Caco-2 (cell line): Measurements from ENCODE around the gene ADCYAP1R1. TPM values are rescaled to one million over a fixed set of nuclear protein-coding genes. Genes with fewer than 3 reads are reported as not detected.

Experiments
- BruUV-seq: library from RNA; stranded (reverse); fragments of 400-500 nt; replicated peaks from 2 replicates; lab custom pipeline; 2021; lab: Mats Ljungman, UMichigan
- CTCF ChIA-PET: fragments of 300-600 bp; sonication (Branson Sonifier 250); formaldehyde crosslinking; loops from one replicate; lab custom pipeline; 2022; ENCODE audit warnings: antibody characterized with exemption; lab: Charles Lee
- POLR2A ChIA-PET: fragments of 300-600 bp; sonication (Branson Sonifier 250); formaldehyde crosslinking; loops from one replicate; lab custom pipeline; 2022; ENCODE audit warnings: antibody characterized with exemption; lab: Charles Lee
- DNase-seq, 2 experiments: peaks; one replicate each; pipeline versions ENCODE4 v3.0.0 to v3.0.0-alpha.2; 2020 to 2022
- H3K27me3 ChIP-seq: replicated peaks from 2 replicates; pipeline ENCODE4 v1.6.0; 2011; ENCODE audit warnings: low read length; ENCODE audit not compliant: control insufficient read depth, insufficient read depth
- H3K36me3 ChIP-seq: 2 replicates; pipeline ENCODE4 v1.5.1; 2011; ENCODE audit warnings: low read length; ENCODE audit not compliant: control insufficient read depth, insufficient read depth
- H3K4me1 ChIP-seq: fragments of 250-450 bp; sonication (Bioruptor Pico); 2 replicates; pipeline ENCODE4 v1.5.1; 2020; ENCODE audit warnings: mild to moderate bottlenecking
- H3K4me3 ChIP-seq: 2 replicates; pipeline ENCODE4 v1.5.1; 2011; ENCODE audit warnings: low read depth, mild to moderate bottlenecking, control low read depth, low read length
- H3K9me3 ChIP-seq: fragments of 250-450 bp; sonication (Bioruptor Pico); 2 replicates; pipeline ENCODE4 v1.5.1; 2020; ENCODE audit warnings: mild to moderate bottlenecking, moderate library complexity
- H3K27ac Mint-ChIP-seq: one replicate; pipeline ENCODE4 v1.8.0; 2022; ENCODE audit warnings: mixed read lengths; ENCODE audit not compliant: unreplicated experiment
- H3K27me3 Mint-ChIP-seq: one replicate; pipeline ENCODE4 v1.8.0; 2022; ENCODE audit warnings: mixed read lengths; ENCODE audit not compliant: insufficient read depth, unreplicated experiment
- H3K36me3 Mint-ChIP-seq: one replicate; pipeline ENCODE4 v1.8.0; 2022; ENCODE audit warnings: mild to moderate bottlenecking, mixed read lengths; ENCODE audit not compliant: insufficient read depth, unreplicated experiment
- H3K4me1 Mint-ChIP-seq: one replicate; pipeline ENCODE4 v1.8.0; 2022; ENCODE audit warnings: low read depth, mixed read lengths; ENCODE audit not compliant: unreplicated experiment
- H3K4me3 Mint-ChIP-seq: one replicate; pipeline ENCODE4 v1.8.0; 2022; ENCODE audit warnings: mild to moderate bottlenecking, moderate library complexity, mixed read lengths; ENCODE audit not compliant: unreplicated experiment
- H3K9me3 Mint-ChIP-seq: one replicate; pipeline ENCODE4 v1.8.0; 2022; ENCODE audit warnings: mixed read lengths; ENCODE audit not compliant: unreplicated experiment
- intact Hi-C: fragments of 100-400 bp; cut with micrococcal nuclease; formaldehyde crosslinking; loops from one replicate; pipeline ENCODE4 v1.10.0; 2022; ENCODE audit not compliant: unreplicated experiment
- total RNA-seq: library from RNA; stranded (reverse); gene quantifications from 2 replicates; pipeline ENCODE4 v1.2.3, GENCODE V29; 2022
- TF ChIP-seq, protein P1 (sequence below), 2 experiments: fragments of 200-600 bp in 1 of 2; IDR thresholded peaks; 1 replicate in 1 of 2; 2 replicates in 1 of 2; pipeline versions ENCODE4 v1.5.1 to v1.8.0; 2011 to 2022; ENCODE audit warnings: antibody characterized with exemption in 1 of 2, control low read depth in 1 of 2, inconsistent platforms in 1 of 2, low read depth in 1 of 2, low read length in 1 of 2, mild to moderate bottlenecking in 1 of 2, moderate library complexity in 1 of 2; ENCODE audit not compliant: insufficient read depth in 1 of 2, severe bottlenecking in 1 of 2, unreplicated experiment in 1 of 2

ADCYAP1R1 gene
- total RNA-seq, 1 experiment from 2014 or later: not detected

DNA sequence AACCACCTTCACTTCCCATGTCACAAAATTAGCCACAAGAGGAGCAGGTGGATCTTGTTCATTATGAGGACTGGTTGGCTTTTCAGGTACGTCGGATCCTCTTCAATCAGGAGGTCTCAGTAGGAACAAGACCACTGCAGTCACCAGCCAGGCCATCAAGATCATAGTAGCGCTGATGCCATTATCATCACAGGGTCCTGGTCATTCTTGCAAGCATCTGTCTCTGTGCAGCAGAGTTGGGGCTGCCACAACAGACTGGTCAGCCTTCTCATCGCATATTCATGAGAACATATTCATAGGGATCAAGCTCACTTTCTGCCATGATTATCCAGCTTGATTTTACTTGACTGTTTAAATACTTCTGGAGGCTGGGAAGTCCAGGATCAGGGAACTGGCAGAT, 67.1 kb downstream of the ADCYAP1R1 start:
- Histone ChIP-seq H3K4me3 (no peak overlapping the region), H3K9me3 (no peaks in the 10 kb centered on the region), H3K4me1 (no peaks in the 10 kb centered on the region), H3K36me3 (no peaks in the 10 kb centered on the region), H3K27me3 (no peaks in the 10 kb centered on the region)
- ChIA-PET CTCF (interaction anchor here (1.5 kb wide), 1 partner anchor 136 kb away, joined by 5 read pairs; no protein-coding TSS in a partner anchor), POLR2A (interaction anchor here (0.6 kb wide), 1 partner anchor 18 kb away, joined by 6 read pairs; no protein-coding TSS in a partner anchor)
- intact Hi-C loops: no loop called here
- H3K27me3 Mint-ChIP-seq: peaks cover 11% of the 10 kb centered on the region
- no peaks in the 10 kb centered on the region for H3K9me3 Mint-ChIP-seq
- TF ChIP-seq, protein P1, sequence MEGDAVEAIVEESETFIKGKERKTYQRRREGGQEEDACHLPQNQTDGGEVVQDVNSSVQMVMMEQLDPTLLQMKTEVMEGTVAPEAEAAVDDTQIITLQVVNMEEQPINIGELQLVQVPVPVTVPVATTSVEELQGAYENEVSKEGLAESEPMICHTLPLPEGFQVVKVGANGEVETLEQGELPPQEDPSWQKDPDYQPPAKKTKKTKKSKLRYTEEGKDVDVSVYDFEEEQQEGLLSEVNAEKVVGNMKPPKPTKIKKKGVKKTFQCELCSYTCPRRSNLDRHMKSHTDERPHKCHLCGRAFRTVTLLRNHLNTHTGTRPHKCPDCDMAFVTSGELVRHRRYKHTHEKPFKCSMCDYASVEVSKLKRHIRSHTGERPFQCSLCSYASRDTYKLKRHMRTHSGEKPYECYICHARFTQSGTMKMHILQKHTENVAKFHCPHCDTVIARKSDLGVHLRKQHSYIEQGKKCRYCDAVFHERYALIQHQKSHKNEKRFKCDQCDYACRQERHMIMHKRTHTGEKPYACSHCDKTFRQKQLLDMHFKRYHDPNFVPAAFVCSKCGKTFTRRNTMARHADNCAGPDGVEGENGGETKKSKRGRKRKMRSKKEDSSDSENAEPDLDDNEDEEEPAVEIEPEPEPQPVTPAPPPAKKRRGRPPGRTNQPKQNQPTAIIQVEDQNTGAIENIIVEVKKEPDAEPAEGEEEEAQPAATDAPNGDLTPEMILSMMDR (IDR thresholded peaks at IDR 0.05; ENCODE audit: insufficient read depth in 1 of 2, low read depth in 1 of 2, low read length in 1 of 2, severe bottlenecking in 1 of 2, unreplicated experiment in 1 of 2): no peak
- H3K36me3 Mint-ChIP-seq: no peaks in the 10 kb centered on the region
- no peaks in the 10 kb centered on the region for H3K4me1 Mint-ChIP-seq
- BruUV-seq: no TSS peak
- no peak overlapping the region for H3K27ac Mint-ChIP-seq
- DNase-seq: no peak
- H3K4me3 Mint-ChIP-seq: no peak overlapping the region

DNA sequence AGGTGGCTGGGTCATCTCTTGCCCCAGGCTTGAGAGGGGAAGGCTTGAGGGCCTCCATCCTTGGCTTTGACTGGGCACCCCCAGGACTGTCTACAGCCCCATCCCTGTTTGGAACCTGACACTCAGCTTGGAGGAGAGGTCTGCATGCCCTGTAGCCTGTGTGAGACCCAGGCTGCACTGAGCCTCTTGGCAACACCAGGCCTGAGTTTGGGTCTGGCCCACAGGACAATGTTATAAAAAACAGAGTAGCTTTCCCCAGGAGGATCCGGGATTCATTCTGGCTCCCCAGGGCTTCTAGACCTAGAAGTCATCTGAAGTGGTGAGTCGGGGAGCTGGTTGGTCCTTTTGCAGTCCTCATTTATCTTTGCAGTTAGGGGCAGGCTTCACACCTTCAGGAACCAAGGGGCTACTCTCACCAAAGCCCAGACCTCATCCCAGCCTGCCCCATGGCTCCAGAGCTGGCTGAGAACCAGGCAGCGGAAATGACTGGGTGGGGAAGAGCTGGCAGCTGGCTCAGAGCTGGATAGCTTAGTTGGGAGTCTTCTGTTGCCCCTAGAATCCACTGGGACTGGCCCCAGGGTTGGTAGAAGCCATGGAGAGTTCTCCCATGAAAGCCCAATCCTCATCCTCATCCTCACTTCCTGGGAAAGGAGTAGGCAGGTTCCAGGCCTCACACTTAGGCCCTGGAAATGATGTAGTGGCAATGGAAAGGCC, 68.8 kb downstream of the ADCYAP1R1 start:
- no TSS peak for BruUV-seq
- no peaks in the 10 kb centered on the region for H3K4me1 Mint-ChIP-seq
- peaks cover 11% of the 10 kb centered on the region for H3K27me3 Mint-ChIP-seq
- no peak overlapping the region for H3K27ac Mint-ChIP-seq
- no peaks in the 10 kb centered on the region for H3K36me3 ChIP-seq
- H3K9me3 Mint-ChIP-seq: no peaks in the 10 kb centered on the region
- H3K4me1 ChIP-seq: no peaks in the 10 kb centered on the region
- H3K4me3 ChIP-seq: no peak overlapping the region
- H3K27me3 ChIP-seq: no peaks in the 10 kb centered on the region
- TF ChIP-seq, protein P1 (IDR thresholded peaks at IDR 0.05; ENCODE audit: insufficient read depth in 1 of 2, low read depth in 1 of 2, low read length in 1 of 2, severe bottlenecking in 1 of 2, unreplicated experiment in 1 of 2): no peak
- H3K36me3 Mint-ChIP-seq: no peaks in the 10 kb centered on the region
- intact Hi-C loops: loop anchor here (10.0 kb wide), 1 partner anchor 376 kb away; no protein-coding TSS in a partner anchor
- DNase-seq: no peak
- H3K4me3 Mint-ChIP-seq: no peak overlapping the region
- CTCF ChIA-PET: interaction anchor here (6.4 kb wide), 1 partner anchor 137 kb away, joined by 260 read pairs; no protein-coding TSS in a partner anchor
- POLR2A ChIA-PET: no interaction called here
- no peaks in the 10 kb centered on the region for H3K9me3 ChIP-seq

DNA sequence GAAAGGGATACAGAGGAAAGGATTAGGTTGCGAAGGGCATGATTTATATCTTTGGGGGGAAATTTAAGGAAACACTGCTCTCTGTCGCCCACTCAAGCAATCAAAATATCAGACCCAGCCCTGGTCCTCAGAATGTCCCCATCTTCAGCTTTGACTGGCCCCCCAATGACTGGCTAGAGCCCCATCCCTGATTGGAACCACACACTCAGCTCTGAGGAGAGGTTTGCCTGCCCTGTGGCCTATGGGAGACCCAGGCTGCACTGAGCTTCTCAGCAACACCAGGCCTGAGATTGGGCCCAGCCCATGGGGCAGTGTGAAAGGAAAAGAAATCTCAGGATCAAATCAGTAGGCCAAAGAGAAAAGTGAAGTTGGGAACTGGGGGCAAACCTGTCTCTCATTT, 69.5 kb downstream of the ADCYAP1R1 start:
- ChIA-PET POLR2A (no interaction called here), CTCF (interaction anchor here (0.7 to 6.4 kb wide), 6 partner anchors 13 to 866 kb away, joined by 3 to 260 read pairs (median 14); no protein-coding TSS in a partner anchor)
- H3K36me3 Mint-ChIP-seq: no peaks in the 10 kb centered on the region
- Histone ChIP-seq H3K4me3 (no peak overlapping the region), H3K36me3 (no peaks in the 10 kb centered on the region), H3K4me1 (no peaks in the 10 kb centered on the region), H3K9me3 (no peaks in the 10 kb centered on the region), H3K27me3 (no peaks in the 10 kb centered on the region)
- TF ChIP-seq, protein P1 (IDR thresholded peaks at IDR 0.05; ENCODE audit: insufficient read depth in 1 of 2, low read depth in 1 of 2, low read length in 1 of 2, severe bottlenecking in 1 of 2, unreplicated experiment in 1 of 2): no peak
- peaks cover 11% of the 10 kb centered on the region for H3K27me3 Mint-ChIP-seq
- H3K9me3 Mint-ChIP-seq: no peaks in the 10 kb centered on the region
- intact Hi-C loops: loop anchor here (10.0 kb wide), 1 partner anchor 377 kb away; no protein-coding TSS in a partner anchor
- H3K4me3 Mint-ChIP-seq: no peak overlapping the region
- no TSS peak for BruUV-seq
- H3K4me1 Mint-ChIP-seq: no peaks in the 10 kb centered on the region
- no peak for DNase-seq
- H3K27ac Mint-ChIP-seq: no peak overlapping the region
